NCI-H345 treated with DMSO at 0.1 percent for 48 hours (cell line): ENCODE data around the gene VPREB3.

Experiments
- DNase-seq: peaks from one replicate; lab custom pipeline; 2025; ENCODE audit not compliant: unreplicated experiment; lab: John Stamatoyannopoulos, UW

Gene VPREB3, protein sequence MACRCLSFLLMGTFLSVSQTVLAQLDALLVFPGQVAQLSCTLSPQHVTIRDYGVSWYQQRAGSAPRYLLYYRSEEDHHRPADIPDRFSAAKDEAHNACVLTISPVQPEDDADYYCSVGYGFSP

GRCh38 chr22:23754220-23754919 is at the start of gene VPREB3:
Gene VPREB3, minus strand, starts transcription at chr22:23754425. Its CDS starts 62 bp downstream, at chr22:23754363.
- no peak for DNase-seq

DNA sequence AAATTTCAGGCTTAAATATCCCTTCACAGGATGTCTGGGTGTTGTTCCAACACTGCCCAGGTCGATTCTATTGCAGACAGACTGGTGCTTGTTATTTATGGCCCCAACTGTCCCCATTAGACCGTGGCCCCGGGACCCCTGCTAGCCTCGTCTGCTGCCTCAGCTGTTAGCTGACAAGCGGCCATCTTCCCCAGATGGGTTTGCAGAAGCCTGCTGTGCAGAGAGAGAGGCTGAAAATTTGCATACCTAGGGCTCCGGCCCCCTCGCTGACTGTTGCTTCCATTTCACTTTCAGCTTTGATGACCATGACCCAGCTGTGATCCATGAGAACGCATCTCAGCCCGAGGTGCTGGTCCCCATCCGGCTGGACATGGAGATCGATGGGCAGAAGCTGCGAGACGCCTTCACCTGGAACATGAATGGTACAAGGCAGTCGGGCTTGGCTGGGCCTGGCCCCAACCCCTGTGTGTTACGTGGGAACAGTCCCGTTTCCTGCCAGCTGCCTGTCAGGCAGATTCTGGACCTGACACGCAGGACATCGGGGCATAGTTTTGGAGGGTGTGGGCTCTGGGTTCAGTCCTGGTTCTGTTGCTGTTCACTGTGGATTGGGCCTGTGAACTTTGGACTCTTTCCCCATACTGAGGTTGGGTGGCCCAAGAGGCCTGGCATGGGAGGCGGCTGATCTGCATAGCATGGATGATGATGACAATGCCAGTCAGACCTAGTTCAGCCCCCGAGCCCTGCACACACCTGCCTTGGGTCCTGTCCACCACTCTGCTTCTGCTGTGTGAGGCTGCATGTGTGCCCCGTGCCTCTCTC is 49.0 kb upstream of the VPREB3 start:
- DNase-seq = no peak

GRCh38 chr22:23801886-23802377 is 47.7 kb upstream of the VPREB3 start:
- DNase-seq = no peak

- no peak for DNase-seq
Measured at GRCh38 chr22:23801238-23801821, 47.1 kb upstream of the VPREB3 start.

GRCh38 chr22:23800297-23801237 is 46.3 kb upstream of the VPREB3 start:
- DNase-seq = no peak

- no peak for DNase-seq
Measured at GRCh38 chr22:23796461-23796860, 42.2 kb upstream of the VPREB3 start.

GRCh38 chr22:23793326-23793725 is 39.1 kb upstream of the VPREB3 start:
- DNase-seq = no peak

DNA sequence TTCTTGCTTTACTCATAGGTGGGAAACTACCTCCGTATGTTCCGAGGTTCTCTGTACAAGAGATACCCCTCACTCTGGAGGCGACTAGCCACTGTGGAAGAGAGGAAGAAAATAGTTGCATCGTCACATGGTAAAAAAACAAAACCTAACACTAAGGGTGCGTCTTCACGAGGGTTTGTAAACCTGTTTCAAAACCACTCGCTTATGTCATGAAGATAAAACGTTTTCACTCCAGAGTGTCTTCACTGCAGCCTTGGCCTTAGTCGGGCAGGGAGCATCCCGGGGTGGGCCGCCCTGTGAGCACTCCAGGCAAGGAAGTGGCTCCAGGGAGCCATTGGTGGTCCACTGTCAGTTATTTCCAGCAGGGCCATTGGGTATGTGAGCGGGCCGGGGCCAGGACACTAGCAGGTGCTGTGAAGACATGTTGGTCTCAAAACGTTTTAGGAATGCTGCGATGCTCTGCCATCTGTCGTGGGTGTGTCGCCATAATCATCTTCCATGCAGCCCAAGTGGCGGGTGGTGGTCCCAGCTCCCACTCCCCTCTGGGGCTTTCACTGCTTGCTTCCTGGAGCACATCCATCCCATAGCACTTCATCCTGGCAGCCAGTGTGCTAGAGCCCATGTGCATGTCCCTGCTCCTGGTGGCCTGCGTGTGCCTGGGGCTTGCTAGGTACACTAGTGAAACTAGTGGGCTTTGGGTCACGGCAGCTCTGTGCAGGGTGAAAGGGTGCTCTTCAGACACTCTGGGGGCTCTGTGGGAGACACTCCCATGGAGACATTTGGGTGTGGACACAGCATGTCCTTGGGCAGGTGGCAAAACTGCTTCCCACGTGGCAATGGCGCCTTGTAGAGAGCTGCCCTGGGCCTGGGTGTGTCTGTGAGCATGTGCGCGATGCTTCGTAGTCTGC is 37.8 kb upstream of the VPREB3 start:
- DNase-seq = no peak

DNA sequence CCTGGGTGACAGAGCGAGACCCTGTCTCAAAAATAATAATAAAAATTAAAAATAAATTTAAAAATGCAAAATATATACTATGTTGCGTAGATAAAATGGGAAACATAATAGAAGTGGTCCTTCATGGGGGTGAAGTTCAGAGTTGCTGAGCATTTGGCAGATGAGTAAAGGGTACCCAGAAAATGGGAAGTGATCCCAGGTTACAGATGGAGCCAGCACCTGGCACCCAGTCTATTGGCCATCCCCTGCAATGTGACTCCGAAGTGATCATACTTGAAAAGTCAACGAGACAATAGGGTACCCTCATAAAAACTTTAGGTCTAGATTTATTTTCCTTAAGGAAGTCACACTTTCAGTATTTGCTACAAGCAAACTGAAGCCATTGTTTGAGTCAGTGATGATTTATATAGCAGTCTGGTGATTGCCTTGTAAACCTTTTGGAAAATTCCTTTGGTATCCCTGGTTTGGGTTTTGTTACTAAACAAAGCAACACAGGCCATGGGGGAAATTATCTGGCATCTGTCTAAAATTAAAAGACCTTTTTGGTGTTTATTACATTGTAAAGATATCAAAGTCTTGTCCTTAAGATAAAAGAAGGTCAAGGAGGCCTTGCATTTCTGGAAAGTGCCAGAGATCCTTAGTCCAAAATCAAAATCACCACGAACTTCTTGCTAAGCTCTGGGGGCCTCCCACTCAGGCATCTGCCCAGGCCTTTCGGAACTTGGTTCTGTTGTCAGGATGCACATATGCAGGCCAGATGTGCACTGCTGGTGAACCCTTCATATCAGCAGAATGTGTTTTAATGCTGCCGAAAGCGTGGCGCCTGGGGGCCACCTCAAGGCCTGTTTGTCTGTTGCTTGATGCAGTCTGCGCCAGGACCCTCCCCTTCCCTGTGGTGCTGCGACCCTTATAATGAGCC is 36.9 kb upstream of the VPREB3 start:
- DNase-seq = no peak

DNA sequence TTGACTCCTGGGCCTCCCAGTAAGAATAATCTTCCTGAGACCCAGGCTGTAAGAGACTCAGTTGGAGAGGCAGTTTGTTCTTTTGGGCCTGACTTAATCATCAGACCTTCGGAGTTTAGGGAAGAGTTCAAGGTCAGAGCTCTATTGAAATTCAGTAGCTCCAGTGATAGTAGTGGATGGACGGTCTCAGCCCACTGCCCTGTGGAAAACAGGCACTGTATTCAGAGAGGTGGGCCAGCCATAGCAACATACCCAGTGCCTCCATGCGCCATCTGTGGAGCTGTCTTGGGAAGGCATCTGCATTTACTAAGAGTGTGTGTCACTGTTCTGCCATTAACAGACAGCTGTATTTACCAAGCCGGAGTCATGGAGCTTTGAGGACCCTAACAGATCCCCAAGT is 35.4 kb upstream of the VPREB3 start:
- no peak for DNase-seq

DNA sequence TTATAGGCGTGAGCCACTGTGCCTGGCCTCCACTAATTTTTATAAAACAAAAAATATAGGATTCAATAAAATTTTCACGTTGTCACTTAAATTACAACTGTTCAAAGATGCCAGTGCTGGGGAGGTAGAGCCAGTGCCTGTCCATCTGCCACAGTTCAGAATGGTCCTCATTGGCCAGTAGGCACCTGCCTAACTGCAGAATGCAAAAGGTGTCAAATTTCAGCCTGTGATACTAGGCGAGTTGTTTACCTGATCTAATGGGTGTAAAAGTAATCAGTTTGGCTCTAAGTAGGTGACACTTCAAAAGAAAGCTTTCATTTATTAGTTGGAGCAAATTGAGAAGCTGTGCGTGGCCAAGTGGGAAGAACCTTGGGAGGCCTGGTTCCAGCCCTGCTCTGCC is 34.9 kb upstream of the VPREB3 start:
- DNase-seq = peak; percentile 38

DNA sequence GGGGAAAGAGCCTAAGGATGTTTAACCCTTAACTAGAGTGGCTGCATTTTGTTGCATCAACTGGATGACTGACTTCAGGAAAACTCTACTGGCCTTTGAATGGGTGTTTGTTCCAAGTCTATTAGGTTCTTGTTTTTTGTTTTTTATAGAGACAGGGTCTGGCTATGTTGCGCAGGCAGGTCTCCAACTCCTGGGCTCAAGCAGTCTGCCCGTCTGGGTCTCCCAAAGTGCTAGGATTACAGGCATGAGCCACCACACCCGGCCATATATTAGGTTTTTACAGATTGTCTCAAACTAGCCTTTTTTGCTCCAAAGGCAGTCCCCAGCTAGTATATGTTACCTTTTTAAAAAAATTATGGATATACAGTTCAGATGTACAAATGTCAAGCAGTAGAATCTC is 33.7 kb upstream of the VPREB3 start:
- no peak for DNase-seq

DNA sequence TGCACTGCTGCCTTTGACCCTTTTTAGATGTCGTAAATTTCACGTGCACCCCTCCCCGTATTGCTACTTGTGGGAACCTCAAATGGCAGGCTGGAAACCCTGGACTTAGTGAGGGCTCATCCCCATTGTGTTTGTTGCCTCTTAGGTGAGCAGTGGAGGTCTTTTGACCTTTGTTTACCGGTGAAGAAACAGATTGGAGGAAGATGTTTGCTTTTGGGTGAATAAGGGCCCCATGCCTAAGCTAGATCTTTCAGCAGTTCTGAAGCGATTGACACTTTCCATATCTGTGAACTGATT is 33.3 kb upstream of the VPREB3 start:
- peak; percentile 87 for DNase-seq

GRCh38 chr22:23786752-23787599 is 32.8 kb upstream of the VPREB3 start, which contains the start of gene SMARCB1:
Gene SMARCB1, plus strand, starts transcription at chr22:23786966. Its CDS starts 204 bp downstream, at chr22:23787170.
- DNase-seq = peak; percentile 87

DNA sequence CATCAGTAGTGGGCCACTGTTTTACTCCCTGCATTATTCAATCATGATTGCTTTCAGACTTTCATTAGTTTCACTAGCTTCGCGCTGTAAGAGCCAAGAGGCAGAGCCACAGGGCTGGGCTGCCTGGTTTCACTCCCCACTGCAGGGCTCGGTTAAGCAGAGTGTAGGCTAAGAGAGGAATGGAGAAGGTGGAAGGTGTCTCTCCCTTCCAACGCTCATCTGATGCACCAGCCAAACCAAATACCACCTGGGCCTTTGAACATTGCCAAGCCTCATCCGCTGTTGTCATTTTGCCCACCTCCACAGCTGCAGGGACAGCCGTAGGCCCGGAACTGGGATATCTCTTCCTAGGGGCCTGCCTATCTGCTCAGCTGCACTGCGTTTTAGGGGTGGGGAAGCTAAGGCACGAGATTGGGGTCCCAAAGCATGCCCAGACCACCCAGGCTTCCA is 32.1 kb upstream of the VPREB3 start:
- no peak for DNase-seq

- no peak for DNase-seq
Measured at GRCh38 chr22:23784215-23784732, 30.0 kb upstream of the VPREB3 start.
